ENCODE measurements around the gene FKBP1A.
"Not testable (repeated sequence)": the region's sequence is repeated elsewhere in the genome, so short reads cannot be mapped to it uniquely, and the experiment has no call there.

The FKBP1A gene

DNA sequence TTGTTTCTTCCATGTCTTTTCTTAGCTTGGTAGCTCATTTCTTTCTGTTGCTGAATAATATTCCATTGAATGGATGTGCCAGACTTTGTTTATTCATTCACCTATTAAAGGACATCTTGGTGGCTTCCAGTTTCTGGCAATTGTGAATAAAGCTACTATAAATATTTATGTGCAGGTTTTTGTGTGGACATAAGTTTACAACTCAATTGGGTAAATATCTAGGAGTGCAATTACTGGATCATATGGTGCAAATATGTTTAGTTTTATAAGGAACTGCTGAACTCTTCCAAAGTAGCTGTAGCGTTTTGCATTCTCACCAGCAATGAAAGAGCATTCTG, 47.1 kb downstream of the FKBP1A start (continued):
- TF ChIP-seq ZNF70 (CRISPR knock-in tag; IDR thresholded peaks at IDR 0.05) = no peak

GRCh38 chr20:1345030-1345755, 47.7 kb downstream of the FKBP1A start:
- ATAC-seq = no peak
- TF ChIP-seq, protein P1, sequence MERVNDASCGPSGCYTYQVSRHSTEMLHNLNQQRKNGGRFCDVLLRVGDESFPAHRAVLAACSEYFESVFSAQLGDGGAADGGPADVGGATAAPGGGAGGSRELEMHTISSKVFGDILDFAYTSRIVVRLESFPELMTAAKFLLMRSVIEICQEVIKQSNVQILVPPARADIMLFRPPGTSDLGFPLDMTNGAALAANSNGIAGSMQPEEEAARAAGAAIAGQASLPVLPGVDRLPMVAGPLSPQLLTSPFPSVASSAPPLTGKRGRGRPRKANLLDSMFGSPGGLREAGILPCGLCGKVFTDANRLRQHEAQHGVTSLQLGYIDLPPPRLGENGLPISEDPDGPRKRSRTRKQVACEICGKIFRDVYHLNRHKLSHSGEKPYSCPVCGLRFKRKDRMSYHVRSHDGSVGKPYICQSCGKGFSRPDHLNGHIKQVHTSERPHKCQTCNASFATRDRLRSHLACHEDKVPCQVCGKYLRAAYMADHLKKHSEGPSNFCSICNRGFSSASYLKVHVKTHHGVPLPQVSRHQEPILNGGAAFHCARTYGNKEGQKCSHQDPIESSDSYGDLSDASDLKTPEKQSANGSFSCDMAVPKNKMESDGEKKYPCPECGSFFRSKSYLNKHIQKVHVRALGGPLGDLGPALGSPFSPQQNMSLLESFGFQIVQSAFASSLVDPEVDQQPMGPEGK (CRISPR knock-in tag; IDR thresholded peaks at IDR 0.05; ENCODE audit: borderline replicate concordance) = no peak
- no peak for TF ChIP-seq ZFP30 (CRISPR knock-in tag; IDR thresholded peaks at IDR 0.05)
- no peak for TF ChIP-seq ZNF8 (CRISPR knock-in tag; IDR thresholded peaks at IDR 0.05)
- TF ChIP-seq, protein P2, sequence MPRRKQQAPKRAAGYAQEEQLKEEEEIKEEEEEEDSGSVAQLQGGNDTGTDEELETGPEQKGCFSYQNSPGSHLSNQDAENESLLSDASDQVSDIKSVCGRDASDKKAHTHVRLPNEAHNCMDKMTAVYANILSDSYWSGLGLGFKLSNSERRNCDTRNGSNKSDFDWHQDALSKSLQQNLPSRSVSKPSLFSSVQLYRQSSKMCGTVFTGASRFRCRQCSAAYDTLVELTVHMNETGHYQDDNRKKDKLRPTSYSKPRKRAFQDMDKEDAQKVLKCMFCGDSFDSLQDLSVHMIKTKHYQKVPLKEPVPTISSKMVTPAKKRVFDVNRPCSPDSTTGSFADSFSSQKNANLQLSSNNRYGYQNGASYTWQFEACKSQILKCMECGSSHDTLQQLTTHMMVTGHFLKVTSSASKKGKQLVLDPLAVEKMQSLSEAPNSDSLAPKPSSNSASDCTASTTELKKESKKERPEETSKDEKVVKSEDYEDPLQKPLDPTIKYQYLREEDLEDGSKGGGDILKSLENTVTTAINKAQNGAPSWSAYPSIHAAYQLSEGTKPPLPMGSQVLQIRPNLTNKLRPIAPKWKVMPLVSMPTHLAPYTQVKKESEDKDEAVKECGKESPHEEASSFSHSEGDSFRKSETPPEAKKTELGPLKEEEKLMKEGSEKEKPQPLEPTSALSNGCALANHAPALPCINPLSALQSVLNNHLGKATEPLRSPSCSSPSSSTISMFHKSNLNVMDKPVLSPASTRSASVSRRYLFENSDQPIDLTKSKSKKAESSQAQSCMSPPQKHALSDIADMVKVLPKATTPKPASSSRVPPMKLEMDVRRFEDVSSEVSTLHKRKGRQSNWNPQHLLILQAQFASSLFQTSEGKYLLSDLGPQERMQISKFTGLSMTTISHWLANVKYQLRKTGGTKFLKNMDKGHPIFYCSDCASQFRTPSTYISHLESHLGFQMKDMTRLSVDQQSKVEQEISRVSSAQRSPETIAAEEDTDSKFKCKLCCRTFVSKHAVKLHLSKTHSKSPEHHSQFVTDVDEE (CRISPR knock-in tag; IDR thresholded peaks at IDR 0.05) = no peak
- TF ChIP-seq TCF4 (CRISPR knock-in tag; IDR thresholded peaks at IDR 0.05; ENCODE audit: borderline replicate concordance) = no peak
- TF ChIP-seq GLIS3 (CRISPR knock-in tag; IDR thresholded peaks at IDR 0.05) = no peak
- TF ChIP-seq ARNTL (CRISPR knock-in tag; IDR thresholded peaks at IDR 0.05; ENCODE audit: borderline replicate concordance, low read depth) = no peak
- no peak for TF ChIP-seq ISL1 (CRISPR knock-in tag; IDR thresholded peaks at IDR 0.05)
- TF ChIP-seq ZC3H10 (CRISPR knock-in tag; IDR thresholded peaks at IDR 0.05) = no peak
- TF ChIP-seq, protein P3, sequence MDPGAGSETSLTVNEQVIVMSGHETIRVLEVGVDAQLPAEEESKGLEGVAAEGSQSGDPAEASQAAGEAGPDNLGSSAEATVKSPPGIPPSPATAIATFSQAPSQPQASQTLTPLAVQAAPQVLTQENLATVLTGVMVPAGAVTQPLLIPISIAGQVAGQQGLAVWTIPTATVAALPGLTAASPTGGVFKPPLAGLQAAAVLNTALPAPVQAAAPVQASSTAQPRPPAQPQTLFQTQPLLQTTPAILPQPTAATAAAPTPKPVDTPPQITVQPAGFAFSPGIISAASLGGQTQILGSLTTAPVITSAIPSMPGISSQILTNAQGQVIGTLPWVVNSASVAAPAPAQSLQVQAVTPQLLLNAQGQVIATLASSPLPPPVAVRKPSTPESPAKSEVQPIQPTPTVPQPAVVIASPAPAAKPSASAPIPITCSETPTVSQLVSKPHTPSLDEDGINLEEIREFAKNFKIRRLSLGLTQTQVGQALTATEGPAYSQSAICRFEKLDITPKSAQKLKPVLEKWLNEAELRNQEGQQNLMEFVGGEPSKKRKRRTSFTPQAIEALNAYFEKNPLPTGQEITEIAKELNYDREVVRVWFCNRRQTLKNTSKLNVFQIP (CRISPR knock-in tag; IDR thresholded peaks at IDR 0.05; ENCODE audit: borderline replicate concordance, low read depth) = no peak
- no peak for TF ChIP-seq TOX (CRISPR knock-in tag; IDR thresholded peaks at IDR 0.05; ENCODE audit: borderline replicate concordance)
- TF ChIP-seq RARB (CRISPR knock-in tag; IDR thresholded peaks at IDR 0.05) = no peak
- no peak for TF ChIP-seq ESRRG (CRISPR knock-in tag; IDR thresholded peaks at IDR 0.05)
- TF ChIP-seq ZFP3 (CRISPR knock-in tag; IDR thresholded peaks at IDR 0.05) = no peak
- TF ChIP-seq CSRNP3 (CRISPR knock-in tag; IDR thresholded peaks at IDR 0.05) = no peak
- TF ChIP-seq SNAI2 (CRISPR knock-in tag; IDR thresholded peaks at IDR 0.05) = no peak
- TF ChIP-seq, protein P4, sequence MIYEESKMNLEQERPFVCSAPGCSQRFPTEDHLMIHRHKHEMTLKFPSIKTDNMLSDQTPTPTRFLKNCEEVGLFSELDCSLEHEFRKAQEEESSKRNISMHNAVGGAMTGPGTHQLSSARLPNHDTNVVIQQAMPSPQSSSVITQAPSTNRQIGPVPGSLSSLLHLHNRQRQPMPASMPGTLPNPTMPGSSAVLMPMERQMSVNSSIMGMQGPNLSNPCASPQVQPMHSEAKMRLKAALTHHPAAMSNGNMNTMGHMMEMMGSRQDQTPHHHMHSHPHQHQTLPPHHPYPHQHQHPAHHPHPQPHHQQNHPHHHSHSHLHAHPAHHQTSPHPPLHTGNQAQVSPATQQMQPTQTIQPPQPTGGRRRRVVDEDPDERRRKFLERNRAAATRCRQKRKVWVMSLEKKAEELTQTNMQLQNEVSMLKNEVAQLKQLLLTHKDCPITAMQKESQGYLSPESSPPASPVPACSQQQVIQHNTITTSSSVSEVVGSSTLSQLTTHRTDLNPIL (CRISPR knock-in tag; IDR thresholded peaks at IDR 0.05; ENCODE audit: low read depth) = no peak
- TF ChIP-seq OSR1 (CRISPR knock-in tag; IDR thresholded peaks at IDR 0.05) = no peak
- TF ChIP-seq ZNF565 (CRISPR knock-in tag; conservative IDR thresholded peaks at IDR 0.05; ENCODE audit: low read depth) = no peak

- not testable (repeated sequence) for ATAC-seq
Observed at GRCh38 chr20:1343446-1344124, 49.3 kb downstream of the FKBP1A start.
